Loucy (cell line): ENCODE results near the gene MOSMO.

Source experiments
- EZH2phosphoT487 ChIP-seq: fragments of 200-600 bp; IDR thresholded peaks from 2 replicates; pipeline ENCODE4 v1.6.1; 2018; ENCODE audit warnings: antibody characterized with exemption, mild to moderate bottlenecking, moderate library complexity, borderline replicate concordance
- TF ChIP-seq, protein P1 (sequence below): fragments of 200-600 bp; sonication (generic); conservative IDR thresholded peaks from 2 replicates; pipeline ENCODE4 v1.5.1; 2014; ENCODE audit warnings: mild to moderate bottlenecking, antibody characterized with exemption, low read length

DNA sequence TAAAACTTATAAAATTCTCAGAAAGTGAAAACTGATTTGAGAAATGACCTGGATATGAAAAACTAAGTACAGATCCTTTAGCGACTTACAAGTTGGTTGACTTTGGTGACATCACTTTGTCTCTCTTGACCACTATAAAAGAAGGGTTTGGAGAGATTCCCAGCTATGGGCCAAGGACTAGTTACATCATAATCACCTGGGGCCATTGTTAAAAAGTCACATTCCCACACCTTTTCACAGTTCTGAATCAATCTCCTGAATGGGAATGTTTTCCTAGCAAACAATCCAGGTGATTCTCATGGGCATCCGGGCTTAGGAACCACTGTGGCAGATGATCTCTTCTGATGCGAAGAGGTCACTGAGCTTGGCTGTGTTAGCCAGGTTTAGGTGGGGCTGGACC is 83.8 kb downstream of the MOSMO start:
- TF ChIP-seq, protein P1, sequence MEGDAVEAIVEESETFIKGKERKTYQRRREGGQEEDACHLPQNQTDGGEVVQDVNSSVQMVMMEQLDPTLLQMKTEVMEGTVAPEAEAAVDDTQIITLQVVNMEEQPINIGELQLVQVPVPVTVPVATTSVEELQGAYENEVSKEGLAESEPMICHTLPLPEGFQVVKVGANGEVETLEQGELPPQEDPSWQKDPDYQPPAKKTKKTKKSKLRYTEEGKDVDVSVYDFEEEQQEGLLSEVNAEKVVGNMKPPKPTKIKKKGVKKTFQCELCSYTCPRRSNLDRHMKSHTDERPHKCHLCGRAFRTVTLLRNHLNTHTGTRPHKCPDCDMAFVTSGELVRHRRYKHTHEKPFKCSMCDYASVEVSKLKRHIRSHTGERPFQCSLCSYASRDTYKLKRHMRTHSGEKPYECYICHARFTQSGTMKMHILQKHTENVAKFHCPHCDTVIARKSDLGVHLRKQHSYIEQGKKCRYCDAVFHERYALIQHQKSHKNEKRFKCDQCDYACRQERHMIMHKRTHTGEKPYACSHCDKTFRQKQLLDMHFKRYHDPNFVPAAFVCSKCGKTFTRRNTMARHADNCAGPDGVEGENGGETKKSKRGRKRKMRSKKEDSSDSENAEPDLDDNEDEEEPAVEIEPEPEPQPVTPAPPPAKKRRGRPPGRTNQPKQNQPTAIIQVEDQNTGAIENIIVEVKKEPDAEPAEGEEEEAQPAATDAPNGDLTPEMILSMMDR: no peak
- no peak for TF ChIP-seq EZH2phosphoT487
